ENCODE results near the gene AUTS2.

Gene AUTS2

DNA sequence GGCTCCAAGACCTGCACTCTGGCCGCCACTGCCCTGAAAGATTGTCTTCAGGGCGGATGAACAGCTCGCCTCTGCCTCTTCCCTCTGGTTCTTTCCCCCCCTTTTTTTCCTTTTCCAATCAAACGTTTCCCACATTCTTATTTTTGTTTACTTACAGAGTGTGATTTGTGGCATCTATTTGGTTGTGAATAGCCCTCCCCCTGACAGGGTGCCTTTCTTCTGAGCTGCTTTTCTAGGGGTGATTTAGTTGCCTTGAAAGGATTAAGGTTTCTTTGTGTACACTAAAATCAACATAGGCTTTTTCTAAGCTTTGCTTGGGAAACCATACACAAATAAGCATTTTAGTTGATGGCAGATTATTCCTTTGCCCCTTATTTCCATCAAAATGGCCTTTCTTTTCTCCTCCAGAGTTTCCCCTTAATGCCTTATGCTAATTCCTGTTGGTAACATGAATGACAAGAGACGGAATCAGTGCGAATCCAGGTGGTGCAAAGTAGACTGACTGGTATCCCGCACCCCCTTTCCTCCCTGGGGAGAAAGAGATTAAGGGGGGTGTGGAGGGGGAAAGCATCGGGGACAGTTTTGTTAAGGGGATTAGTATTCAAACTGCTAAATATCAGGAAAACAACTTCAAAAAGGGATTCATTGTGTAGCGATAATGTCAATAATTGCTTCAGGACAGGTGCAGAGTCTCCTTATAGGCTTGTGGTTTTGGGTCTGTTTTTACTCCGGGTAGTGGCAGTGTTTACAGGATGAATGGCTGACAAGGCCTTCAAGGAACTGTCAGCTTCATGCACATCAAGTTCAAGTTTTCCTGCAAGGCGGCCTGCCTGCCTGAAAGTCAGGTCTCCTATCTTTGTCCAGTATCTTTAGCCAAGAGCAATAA lies 1102.0 kb downstream of the AUTS2 start:
- DNase-seq = no peak
- in situ Hi-C loops (cut with MboI; ENCODE audit: low pct_unique_long_range_greater_than_20kb, low sequenced_read_pairs) = no loop called here

GRCh38 chr7:70700941-70701425 lies 1102.7 kb downstream of the AUTS2 start:
- in situ Hi-C loops (cut with MboI; ENCODE audit: low pct_unique_long_range_greater_than_20kb, low sequenced_read_pairs) = no loop called here

DNA sequence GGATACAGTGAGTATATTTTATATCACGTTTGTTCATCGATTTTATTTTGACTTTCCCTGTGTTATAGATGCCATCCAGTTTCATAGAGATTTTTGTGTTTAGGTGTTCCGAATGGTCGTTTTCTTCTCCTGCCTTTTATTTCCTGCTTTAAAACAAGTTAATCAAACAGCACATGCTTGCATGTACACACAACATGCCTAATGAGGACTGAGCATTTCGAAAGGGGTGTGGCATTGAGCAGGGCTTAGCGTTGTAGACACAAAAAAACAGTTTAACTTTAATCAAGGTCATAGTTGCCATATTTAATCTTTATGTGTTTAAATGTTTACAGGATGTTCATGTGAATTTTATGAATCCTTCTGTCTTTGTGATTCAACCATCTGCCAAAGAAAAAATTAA lies 1103.2 kb downstream of the AUTS2 start:
- in situ Hi-C loops (cut with MboI; ENCODE audit: low pct_unique_long_range_greater_than_20kb, low sequenced_read_pairs) = no loop called here
- no peak for DNase-seq

More at GRCh38 chr7:70700941-70701425, 1102.7 kb downstream of the AUTS2 start:
- DNase-seq = no peak

DNA sequence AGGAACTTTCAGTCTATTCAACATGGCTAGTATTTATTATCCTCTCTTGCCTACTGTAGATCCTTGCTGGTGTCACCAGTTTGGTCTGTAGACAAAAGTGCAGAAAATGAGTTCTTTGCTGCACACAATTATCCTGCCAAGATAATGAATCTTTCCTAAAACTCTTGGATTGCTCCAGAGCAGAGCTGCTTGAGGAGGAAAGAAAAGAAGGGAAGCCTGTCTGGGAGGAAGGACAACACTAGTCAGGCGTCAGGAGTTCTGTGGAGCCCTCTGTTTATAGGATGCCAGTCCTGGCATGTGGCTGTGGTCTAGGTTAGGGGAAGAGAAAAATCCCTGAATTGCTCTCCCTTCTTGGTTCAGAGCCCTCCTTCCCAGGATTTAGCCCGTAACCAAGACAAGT lies 1103.7 kb downstream of the AUTS2 start:
- DNase-seq = no peak
- in situ Hi-C loops (cut with MboI; ENCODE audit: low pct_unique_long_range_greater_than_20kb, low sequenced_read_pairs) = no loop called here

- in situ Hi-C loops (cut with MboI; ENCODE audit: low pct_unique_long_range_greater_than_20kb, low sequenced_read_pairs) = no loop called here
Observed at GRCh38 chr7:70703785-70704184, 1105.5 kb downstream of the AUTS2 start.

DNA sequence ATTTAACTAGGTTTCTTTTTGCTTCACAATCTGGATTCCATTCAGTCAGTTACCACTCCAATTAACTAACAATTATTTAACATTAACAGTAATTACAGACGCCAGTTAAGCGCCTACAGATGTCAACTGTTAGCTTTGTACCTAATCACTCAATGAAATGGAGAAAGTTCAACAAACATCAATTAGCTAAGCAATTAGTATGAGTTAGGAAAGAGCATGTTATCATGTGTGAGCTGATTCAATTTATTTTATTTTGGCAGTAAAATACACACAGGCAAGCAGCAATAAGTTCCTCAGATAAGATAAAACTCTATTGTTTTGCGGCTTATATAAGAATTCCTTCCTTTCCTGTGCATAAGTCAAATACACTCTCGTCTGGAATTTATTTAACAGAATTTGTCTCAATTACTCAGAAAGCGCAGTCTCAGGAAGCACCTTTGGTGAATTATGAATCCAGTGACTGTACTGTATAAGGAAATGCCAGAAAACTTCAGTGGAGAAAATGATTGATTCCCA lies 1106.6 kb downstream of the AUTS2 start:
- in situ Hi-C loops (cut with MboI; ENCODE audit: low pct_unique_long_range_greater_than_20kb, low sequenced_read_pairs) = no loop called here
- no peak for DNase-seq

More at GRCh38 chr7:70703785-70704184, 1105.5 kb downstream of the AUTS2 start:
- DNase-seq = no peak

- in situ Hi-C loops (cut with MboI; ENCODE audit: low pct_unique_long_range_greater_than_20kb, low sequenced_read_pairs) = no loop called here
- no peak for DNase-seq
Observed at GRCh38 chr7:70706204-70706603, 1107.9 kb downstream of the AUTS2 start.

GRCh38 chr7:70706698-70707097 lies 1108.4 kb downstream of the AUTS2 start:
- in situ Hi-C loops (cut with MboI; ENCODE audit: low pct_unique_long_range_greater_than_20kb, low sequenced_read_pairs) = no loop called here
- no peak for DNase-seq

DNA sequence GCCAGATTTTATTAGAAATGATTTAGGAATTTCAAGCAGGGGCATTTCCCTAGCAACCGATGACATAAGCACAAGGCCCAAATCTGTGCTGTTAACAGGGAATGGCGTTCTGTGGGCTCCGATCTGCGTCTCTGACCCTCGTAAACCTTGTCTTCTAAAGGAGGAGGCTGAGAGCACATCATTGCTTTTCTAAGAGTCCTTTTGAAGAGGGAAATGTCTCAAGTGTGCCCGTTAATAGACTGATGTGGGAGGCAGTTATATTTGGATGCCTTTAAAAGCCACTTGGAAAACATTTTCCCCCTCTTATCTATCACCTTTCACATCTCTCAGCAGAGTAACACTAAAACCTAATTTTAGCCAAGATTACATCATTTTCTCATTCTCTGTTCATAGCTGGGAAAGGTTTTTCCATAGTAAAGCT lies 1109.6 kb downstream of the AUTS2 start:
- DNase-seq = no peak
- in situ Hi-C loops (cut with MboI; ENCODE audit: low pct_unique_long_range_greater_than_20kb, low sequenced_read_pairs) = no loop called here

DNA sequence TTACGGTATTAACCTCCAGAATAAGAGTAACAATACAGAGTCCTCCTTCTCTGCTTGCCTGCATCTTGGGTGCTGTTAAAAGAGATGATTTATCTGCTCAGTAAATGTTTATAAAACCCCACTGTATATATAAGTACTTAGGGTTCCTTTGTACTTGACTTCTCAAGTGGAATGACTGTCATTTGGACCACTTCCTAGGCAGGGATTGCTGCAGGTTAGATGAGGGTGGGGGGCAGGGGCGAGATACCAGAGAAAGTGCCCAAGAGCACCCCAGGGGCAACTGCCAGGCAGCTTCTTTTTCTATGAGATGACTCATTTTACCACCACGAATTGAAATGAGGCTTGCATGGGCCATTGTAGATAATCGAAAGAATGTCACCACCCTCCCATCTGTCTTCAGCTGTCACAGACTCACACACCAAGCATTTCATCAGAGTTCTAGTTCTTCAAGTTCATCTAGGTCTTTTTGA lies 1111.8 kb downstream of the AUTS2 start:
- in situ Hi-C loops (cut with MboI; ENCODE audit: low pct_unique_long_range_greater_than_20kb, low sequenced_read_pairs) = no loop called here
- no peak for DNase-seq

DNA sequence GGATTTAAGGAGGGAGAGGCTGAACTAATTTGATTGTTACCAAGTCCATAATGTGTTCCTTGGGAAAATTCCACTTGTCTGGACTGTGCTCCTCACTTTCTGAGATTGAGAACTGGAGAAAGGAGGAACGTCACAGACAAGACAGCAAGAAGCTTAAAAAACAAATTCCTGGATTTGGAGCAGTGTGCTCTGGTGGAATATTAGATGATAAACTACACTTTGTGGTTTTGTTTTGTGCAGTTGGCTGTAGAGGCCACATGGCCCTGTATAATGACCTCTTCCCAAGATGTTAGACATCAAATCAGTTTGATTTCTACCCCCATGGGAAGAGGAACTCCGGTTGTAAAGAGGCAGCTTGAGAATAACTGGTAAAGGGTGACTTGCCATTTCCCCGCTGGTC lies 1112.4 kb downstream of the AUTS2 start:
- in situ Hi-C loops (cut with MboI; ENCODE audit: low pct_unique_long_range_greater_than_20kb, low sequenced_read_pairs) = no loop called here
- DNase-seq = no peak

DNA sequence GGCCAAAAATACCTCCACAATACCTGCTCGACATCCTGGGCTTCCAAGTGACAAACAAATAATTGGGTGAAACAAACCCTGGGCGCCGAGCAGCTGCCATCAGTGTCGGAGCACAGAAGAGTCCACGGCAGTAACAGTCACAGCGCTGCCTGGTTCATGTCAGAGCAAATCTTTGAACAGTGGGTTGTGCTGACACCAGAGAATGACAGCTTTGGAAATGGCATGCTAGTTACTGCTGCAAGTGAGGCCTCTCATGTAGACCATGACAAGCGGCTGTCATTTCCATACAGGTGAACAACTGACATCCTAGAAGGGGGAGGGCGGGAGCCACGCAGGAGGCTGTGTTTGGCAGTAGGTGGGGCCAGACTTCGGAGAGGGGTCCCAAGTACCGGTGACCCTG lies 1113.2 kb downstream of the AUTS2 start:
- in situ Hi-C loops (cut with MboI; ENCODE audit: low pct_unique_long_range_greater_than_20kb, low sequenced_read_pairs) = no loop called here

DNA sequence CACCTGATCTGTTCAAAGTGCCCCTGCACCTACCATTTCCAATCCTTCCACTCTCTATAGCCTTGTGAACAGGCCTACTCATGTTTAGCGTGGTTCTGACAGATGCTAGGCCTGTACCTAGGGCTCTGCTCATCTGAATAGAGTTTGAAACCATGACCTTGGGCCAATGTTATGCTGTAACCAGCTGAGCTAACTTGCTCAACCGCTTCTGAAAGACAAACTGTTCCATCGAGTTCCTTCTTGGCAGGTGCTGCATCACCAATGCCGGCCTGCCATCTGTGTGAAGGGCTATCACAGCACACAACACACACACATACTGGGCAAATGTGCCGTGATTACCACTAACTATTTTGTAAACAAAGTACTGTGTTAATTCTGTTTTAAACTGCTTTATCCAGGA lies 1114.7 kb downstream of the AUTS2 start:
- no peak for DNase-seq
- in situ Hi-C loops (cut with MboI; ENCODE audit: low pct_unique_long_range_greater_than_20kb, low sequenced_read_pairs) = no loop called here

More for the DNA sequence above, 1113.2 kb downstream of the AUTS2 start:
- DNase-seq = no peak

- DNase-seq = no peak
- in situ Hi-C loops (cut with MboI; ENCODE audit: low pct_unique_long_range_greater_than_20kb, low sequenced_read_pairs) = no loop called here
Observed at GRCh38 chr7:70714506-70715038, 1116.3 kb downstream of the AUTS2 start.

GRCh38 chr7:70717553-70718329 lies 1119.5 kb downstream of the AUTS2 start:
- in situ Hi-C loops (cut with MboI; ENCODE audit: low pct_unique_long_range_greater_than_20kb, low sequenced_read_pairs) = no loop called here

DNA sequence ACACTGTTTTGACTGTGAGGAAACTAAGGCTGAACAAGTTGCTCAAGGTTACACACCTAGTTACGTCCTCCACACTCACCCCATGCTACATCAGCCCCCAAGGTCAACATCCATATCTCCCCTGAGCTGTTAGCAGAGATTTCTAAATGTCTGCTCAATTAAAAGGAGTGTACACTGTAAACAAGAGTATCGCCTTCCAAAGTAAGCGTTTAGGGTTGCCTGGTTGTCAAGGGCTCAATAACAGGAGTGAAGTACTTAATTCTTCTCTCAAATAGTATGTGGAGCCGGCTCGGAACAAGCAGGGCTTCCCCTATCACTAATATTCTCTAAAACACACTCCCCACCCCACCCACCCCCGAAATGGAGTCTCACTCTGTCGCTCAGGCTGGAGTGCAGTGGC lies 1120.8 kb downstream of the AUTS2 start:
- in situ Hi-C loops (cut with MboI; ENCODE audit: low pct_unique_long_range_greater_than_20kb, low sequenced_read_pairs) = no loop called here
- DNase-seq = no peak

More at GRCh38 chr7:70717553-70718329, 1119.5 kb downstream of the AUTS2 start:
- no peak for DNase-seq

DNA sequence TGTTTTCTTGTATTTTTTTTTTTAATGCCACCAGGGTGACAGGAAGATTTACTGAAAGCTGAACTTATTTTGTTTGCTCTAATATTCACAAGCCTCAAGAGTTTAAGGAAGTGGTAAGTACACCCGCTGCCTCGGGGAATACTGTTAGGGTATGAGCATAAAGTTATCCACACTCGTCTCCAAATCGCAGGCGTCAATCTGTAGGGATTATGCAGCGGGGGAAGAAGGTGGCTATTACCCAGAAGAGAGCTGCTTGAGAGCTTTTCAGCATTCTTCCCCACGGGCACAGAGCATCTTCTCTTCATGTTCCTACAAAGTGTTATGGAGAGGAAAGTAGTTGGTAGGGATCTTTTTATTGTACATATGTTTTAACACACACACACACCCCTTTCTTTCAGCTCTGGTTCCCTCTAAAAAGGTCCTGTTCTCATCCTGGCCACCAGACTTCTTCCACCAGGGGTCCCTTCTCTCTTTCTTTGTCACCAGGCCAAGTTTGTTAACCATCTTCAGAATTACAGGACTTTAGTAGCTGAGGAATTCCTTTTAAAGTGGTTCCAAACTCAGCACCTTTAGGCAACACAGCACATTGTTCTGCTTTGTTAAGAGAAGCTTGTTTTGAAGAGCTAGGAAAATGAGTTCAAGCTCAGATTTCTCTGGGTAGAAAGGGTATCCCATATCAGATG lies 1122.1 kb downstream of the AUTS2 start:
- DNase-seq = no peak
- in situ Hi-C loops (cut with MboI; ENCODE audit: low pct_unique_long_range_greater_than_20kb, low sequenced_read_pairs) = no loop called here

GRCh38 chr7:70721500-70721899 lies 1123.2 kb downstream of the AUTS2 start:
- in situ Hi-C loops (cut with MboI; ENCODE audit: low pct_unique_long_range_greater_than_20kb, low sequenced_read_pairs) = no loop called here
- DNase-seq = no peak

DNA sequence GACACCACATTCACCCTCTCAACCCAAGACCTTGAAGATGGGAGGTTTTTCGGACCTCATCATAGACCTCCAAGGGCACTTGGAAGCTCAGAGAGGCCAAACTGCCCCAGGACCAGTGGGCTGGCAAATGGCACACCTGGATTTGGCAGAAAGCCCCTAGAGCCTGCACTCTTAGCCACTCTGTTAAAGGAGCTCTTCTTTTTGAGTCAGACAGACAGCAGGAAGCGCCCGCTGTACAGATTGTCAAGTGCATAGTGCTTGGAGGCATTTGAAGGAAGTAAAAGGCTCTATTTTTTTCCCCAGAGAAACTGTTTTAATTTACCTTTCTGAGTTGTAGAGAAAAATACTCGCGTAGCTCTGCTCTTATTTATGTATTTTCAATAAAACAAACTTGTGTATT lies 1125.1 kb downstream of the AUTS2 start:
- in situ Hi-C loops (cut with MboI; ENCODE audit: low pct_unique_long_range_greater_than_20kb, low sequenced_read_pairs) = no loop called here
- no peak for DNase-seq

Data from KBM-7 (cell line).